NB4 (cell line): ENCODE data around the gene EPSTI1.

Experiments
- DNase-seq: peaks from one replicate; pipeline ENCODE4 v3.0.0; 2010; ENCODE audit warnings: low read depth
- H3K4me3 ChIP-seq: one replicate; pipeline ENCODE4 v1.5.1; 2011; ENCODE audit warnings: mild to moderate bottlenecking, low read depth, low read length, moderate library complexity
- MYC ChIP-seq: IDR thresholded peaks from 2 replicates; pipeline ENCODE4 v1.6.1; 2011; ENCODE audit warnings: low read depth, low read length
- POLR2A ChIP-seq: IDR thresholded peaks from 2 replicates; pipeline ENCODE4 v1.6.1; 2011; ENCODE audit warnings: mild to moderate bottlenecking; ENCODE audit not compliant: insufficient read length; ENCODE audit errors: extremely low read depth
- TF ChIP-seq, protein P1 (sequence below): IDR thresholded peaks from one replicate; pipeline ENCODE4 v1.5.1; 2012; ENCODE audit warnings: low read depth, low read length
- TF ChIP-seq, protein P2 (sequence below): IDR thresholded peaks from 2 replicates; pipeline ENCODE4 v1.6.1; 2011; ENCODE audit warnings: low read depth, low read length

Gene EPSTI1

DNA sequence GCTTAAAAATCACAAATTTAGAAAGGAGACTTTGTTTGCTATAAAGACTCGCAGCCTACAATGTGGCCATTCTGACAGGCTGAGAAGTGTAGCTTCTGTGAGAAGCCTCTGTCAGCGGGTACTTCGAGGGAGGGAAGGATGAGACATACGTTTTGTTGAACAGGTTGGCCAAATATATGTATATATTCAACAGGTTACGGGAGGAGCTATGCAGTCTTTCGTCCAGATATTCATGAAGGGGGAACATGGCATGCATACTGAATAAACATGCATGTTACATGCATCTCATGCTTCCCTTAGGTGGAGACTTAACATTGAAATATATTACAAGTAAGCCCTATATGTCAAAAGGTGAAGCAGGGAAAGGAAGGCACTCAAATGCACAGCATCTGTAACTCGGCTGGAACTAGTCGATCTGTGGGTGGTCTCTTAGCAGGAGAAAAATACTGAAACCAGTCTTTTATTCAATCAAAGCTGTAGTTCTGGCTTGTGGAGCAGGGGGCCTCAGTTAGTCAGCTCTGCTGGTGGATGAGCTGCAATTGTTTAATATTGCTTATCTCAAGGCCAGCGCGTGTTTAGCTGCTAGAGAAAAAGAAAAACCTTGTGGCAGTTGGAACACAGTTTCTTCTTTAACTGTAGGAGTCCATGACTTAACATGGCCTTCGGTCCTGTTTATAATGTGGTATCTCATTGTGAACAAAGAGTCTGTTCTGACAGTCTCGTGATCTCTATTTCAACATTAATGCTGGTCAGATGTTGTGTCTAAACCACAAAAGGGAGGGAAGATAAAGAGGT lies 116.4 kb downstream of the EPSTI1 start:
- TF ChIP-seq MYC: no peak
- no peak for TF ChIP-seq POLR2A
- TF ChIP-seq, protein P1, sequence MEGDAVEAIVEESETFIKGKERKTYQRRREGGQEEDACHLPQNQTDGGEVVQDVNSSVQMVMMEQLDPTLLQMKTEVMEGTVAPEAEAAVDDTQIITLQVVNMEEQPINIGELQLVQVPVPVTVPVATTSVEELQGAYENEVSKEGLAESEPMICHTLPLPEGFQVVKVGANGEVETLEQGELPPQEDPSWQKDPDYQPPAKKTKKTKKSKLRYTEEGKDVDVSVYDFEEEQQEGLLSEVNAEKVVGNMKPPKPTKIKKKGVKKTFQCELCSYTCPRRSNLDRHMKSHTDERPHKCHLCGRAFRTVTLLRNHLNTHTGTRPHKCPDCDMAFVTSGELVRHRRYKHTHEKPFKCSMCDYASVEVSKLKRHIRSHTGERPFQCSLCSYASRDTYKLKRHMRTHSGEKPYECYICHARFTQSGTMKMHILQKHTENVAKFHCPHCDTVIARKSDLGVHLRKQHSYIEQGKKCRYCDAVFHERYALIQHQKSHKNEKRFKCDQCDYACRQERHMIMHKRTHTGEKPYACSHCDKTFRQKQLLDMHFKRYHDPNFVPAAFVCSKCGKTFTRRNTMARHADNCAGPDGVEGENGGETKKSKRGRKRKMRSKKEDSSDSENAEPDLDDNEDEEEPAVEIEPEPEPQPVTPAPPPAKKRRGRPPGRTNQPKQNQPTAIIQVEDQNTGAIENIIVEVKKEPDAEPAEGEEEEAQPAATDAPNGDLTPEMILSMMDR: no peak
- TF ChIP-seq, protein P2, sequence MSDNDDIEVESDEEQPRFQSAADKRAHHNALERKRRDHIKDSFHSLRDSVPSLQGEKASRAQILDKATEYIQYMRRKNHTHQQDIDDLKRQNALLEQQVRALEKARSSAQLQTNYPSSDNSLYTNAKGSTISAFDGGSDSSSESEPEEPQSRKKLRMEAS: no peak
- no peak overlapping the region for H3K4me3 ChIP-seq
- DNase-seq: no peak

DNA sequence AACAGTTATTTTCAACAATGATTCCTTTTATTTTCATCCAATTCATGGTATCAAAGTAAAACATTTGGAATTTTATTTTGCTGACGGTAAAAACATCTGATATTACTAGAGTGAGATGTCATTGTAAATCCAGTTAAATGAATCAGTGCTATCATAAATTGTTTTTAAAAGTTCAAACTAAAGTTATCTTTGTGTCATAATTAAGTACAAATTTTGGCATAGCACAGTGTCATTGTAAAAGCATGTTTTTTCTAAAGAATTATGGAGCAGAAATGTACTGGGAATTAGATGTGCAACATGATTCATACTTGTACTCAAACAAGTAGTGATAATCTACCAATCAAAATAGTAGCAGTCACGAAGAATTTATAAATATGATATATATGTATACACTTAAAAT lies 117.8 kb downstream of the EPSTI1 start:
- no peak overlapping the region for H3K4me3 ChIP-seq
- TF ChIP-seq, protein P2: no peak
- TF ChIP-seq POLR2A (no peak), MYC (no peak)
- TF ChIP-seq, protein P1: no peak
- DNase-seq: no peak

DNA sequence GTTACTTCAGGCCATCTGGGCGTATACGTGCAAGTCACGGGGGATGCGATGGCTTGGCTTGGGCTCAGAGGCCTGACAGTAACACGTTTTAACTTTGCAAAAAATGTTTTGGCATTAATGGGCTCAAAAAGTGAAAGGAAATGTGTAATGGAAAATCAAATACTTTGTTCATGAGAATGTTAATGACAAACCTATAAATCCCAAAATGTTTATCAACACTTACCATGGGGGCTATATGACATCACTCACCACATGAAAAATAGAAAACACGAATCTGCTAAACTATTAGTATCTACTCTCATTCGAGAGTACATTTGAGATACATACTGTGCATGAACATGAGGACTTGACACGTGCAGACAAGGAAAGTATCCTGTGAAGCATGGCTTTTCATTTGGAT lies 119.0 kb downstream of the EPSTI1 start:
- no peak for DNase-seq
- no peak overlapping the region for H3K4me3 ChIP-seq
- TF ChIP-seq POLR2A (no peak), MYC (no peak)
- TF ChIP-seq, protein P1: no peak
- TF ChIP-seq, protein P2: no peak

DNA sequence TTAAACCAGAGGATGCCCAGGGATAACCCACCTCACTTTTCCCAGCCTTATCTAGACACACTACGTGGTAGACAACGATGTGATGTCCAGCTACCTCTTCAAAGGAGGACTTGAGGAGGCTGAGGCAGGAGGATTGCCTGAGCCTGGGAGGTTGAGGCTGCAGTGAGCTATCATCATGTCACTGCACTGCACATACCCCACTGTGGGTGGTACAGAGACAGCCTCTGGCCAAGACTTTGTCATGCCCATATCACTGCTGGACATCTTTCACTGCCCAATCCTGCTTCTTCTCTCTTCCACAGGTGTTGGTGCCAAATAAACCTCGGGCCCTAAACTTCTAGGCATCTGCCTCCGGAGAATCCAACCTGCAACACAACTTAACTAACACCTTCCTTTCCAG lies 124.8 kb downstream of the EPSTI1 start:
- H3K4me3 ChIP-seq: no peak overlapping the region
- DNase-seq: no peak
- no peak for TF ChIP-seq POLR2A
- TF ChIP-seq, protein P1: no peak
- TF ChIP-seq, protein P2: no peak
- no peak for TF ChIP-seq MYC

DNA sequence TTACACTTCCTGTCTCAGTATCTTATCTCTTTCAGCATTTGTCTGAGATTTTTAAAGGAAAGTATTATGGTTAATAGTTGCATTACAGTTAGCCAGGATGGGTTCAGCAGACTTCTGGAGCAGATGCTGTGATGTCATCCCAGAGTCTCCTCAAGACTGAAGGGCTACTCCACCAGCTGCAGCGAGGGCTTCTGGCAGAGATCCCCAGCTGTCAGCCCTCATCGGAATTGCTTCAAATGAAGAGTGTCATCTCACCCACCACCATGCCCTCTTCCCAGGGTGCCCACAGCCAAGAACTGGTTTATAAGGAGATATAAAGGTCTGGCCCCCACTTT lies 126.3 kb downstream of the EPSTI1 start:
- no peak overlapping the region for H3K4me3 ChIP-seq
- no peak for TF ChIP-seq MYC
- TF ChIP-seq POLR2A: no peak
- TF ChIP-seq, protein P2: no peak
- TF ChIP-seq, protein P1: no peak
- DNase-seq: no peak
